Epithelial cell of proximal tubule (primary cell): ENCODE data around the gene XIRP2. TPM values are rescaled to one million over a fixed set of nuclear protein-coding genes. Genes with fewer than 3 reads are reported as not detected.
A peak's percentile ranks its signal among the peaks of the same experiment; 100 is the strongest.

Source experiments
- DNase-seq: peaks from one replicate; pipeline ENCODE4 v3.0.0-alpha.2; 2011; ENCODE audit warnings: low read depth
- H3K4me3 ChIP-seq: 2 replicates; pipeline ENCODE4 v1.5.1; 2011; ENCODE audit warnings: low read depth, mild to moderate bottlenecking, low read length
- CTCF ChIP-seq: conservative IDR thresholded peaks from 2 replicates; pipeline ENCODE4 v1.5.1; 2012; ENCODE audit warnings: low read depth, mild to moderate bottlenecking, low read length
- total RNA-seq: library from RNA; depleted of rRNA; stranded (reverse); fragments of >200 nt; gene quantifications from 2 replicates; pipeline ENCODE4 v1.2.3, GENCODE V29; 2015

The XIRP2 gene
- total RNA-seq, 1 donor from 2014 or later: not detected

GRCh38 chr2:166870346-166870745 lies 17.9 kb upstream of the XIRP2 start:
- TF ChIP-seq CTCF: no peak
- no peak for DNase-seq
- H3K4me3 ChIP-seq: no peak overlapping the region

DNA sequence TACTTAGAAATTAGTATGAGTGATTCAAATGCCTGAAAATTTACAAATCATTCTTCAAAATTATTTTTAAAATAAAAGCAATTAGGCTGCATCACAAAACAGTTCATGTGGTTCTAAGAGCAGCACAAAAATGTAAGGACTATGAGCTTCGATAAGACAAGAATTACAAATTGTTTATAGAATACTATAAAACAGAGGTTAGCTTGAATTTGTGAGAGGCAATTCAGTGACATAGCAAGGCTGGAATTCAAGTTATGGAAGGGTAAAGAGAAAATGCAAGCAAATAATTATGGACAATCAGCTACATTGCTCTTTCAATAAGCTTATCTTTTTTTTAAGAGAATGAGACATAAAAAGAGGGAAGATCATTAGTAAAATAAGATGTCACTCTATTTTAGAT lies 7.1 kb upstream of the XIRP2 start:
- no peak overlapping the region for H3K4me3 ChIP-seq
- DNase-seq: no peak
- TF ChIP-seq CTCF: no peak

DNA sequence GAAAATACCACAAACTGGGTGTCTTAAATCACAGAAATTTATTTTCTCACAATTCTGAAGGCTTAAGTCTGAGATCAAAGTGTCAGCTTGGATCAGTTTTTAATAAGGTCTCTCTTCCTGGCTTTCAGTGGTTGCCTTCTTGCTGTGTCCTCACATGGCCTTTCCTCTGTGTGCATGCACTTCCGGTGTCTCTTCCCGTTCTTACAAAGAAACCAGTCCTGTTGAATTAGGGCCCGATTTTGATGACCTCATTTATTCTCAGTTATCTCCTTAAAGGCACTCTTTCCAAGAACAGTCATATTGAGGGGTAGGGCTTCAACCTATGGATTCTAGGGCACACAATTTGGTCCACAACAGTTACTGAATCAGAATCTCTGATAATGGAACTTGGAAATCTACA lies 5.4 kb upstream of the XIRP2 start:
- DNase-seq: no peak
- TF ChIP-seq CTCF: no peak
- H3K4me3 ChIP-seq: no peak overlapping the region

- no peak for TF ChIP-seq CTCF
Measured at GRCh38 chr2:166891727-166892126, 3.4 kb downstream of the XIRP2 start.

GRCh38 chr2:166892397-166892796 lies 4.1 kb downstream of the XIRP2 start:
- H3K4me3 ChIP-seq: no peak overlapping the region
- DNase-seq: no peak
- no peak for TF ChIP-seq CTCF

More at GRCh38 chr2:166891727-166892126, 3.4 kb downstream of the XIRP2 start:
- no peak overlapping the region for H3K4me3 ChIP-seq
- DNase-seq: no peak

DNA sequence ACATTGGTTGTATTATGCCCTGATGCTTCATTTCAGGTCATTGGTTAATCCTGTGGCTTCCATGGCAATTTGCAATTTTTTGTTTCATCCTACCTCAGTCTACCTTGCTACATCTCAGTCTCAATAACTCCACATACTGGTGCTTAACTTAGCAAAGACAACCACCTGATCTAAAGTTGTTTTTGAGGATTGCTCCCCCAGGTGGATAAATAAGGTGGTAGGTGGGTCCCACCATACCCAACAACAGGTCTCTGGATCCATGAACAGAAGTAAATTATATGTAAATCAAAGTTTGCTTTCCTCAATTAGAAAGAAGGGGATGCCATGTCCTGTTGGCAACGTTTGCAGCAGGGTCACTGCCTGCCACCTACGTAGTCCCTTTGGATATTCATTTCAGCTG lies 7.0 kb downstream of the XIRP2 start:
- DNase-seq: no peak

More for the DNA sequence above, 7.0 kb downstream of the XIRP2 start:
- no peak overlapping the region for H3K4me3 ChIP-seq
- peak; percentile 20 for TF ChIP-seq CTCF
